MM.1S (cell line): ENCODE measurements around the gene CACNG5.

Source experiments
- CTCF ChIP-seq: fragments of 300-600 bp; sonication (generic); IDR thresholded peaks from 2 replicates; pipeline ENCODE4 v1.5.1; 2016; ENCODE audit warnings: antibody characterized with exemption, low read length, mixed read lengths
- EZH2 ChIP-seq: fragments of 300-600 bp; sonication (generic); optimal IDR thresholded peaks from 2 replicates; pipeline ENCODE3; 2017; ENCODE audit warnings: low read depth, mild to moderate bottlenecking, antibody characterized with exemption, low read length, mixed read lengths
- EZH2phosphoT487 ChIP-seq: fragments of 300-600 bp; sonication (generic); IDR thresholded peaks from 2 replicates; pipeline ENCODE4 v1.6.1; 2018; ENCODE audit warnings: antibody characterized with exemption, low read length

- TF ChIP-seq CTCF (no peak), EZH2 (no peak), EZH2phosphoT487 (no peak)
These were observed 559 bp downstream of the CACNG5 start for GRCh38 chr17:66835476-66835875.
